Measurements from ENCODE around the gene LAD1. TPM values are rescaled to one million over a fixed set of nuclear protein-coding genes. Genes with fewer than 3 reads are reported as not detected.

The LAD1 gene
- total RNA-seq, 1 donor: not detected

DNA sequence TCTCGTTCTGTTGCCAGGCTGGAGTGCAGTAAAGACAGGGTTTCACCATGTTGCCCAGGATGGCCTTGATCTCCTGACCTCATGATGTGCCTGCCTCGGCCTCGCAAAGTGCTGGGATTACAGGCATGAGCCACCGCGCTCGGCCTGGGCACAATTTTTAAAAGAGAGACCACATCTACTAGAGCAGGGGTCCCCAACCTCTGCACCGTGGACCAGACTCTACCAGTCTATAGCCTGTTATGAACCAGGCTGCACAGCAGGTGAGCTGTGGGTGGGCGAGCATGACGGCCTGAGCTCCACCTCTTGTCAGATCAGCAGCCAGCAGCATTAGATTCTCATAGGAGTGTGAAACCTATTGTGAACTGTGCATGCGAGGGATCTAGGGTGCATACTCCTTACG, 42.4 kb downstream of the LAD1 start:
- Histone ChIP-seq H3K4me1 (ENCODE audit: insufficient read depth, low read length) (no peaks in the 10 kb centered on the region), H3K27me3 (ENCODE audit: insufficient read depth, low read length) (no peaks in the 10 kb centered on the region), H3K4me3 (ENCODE audit: low read length) (no peak overlapping the region), H3K9me3 (ENCODE audit: low read depth, low read length) (no peaks in the 10 kb centered on the region)

DNA sequence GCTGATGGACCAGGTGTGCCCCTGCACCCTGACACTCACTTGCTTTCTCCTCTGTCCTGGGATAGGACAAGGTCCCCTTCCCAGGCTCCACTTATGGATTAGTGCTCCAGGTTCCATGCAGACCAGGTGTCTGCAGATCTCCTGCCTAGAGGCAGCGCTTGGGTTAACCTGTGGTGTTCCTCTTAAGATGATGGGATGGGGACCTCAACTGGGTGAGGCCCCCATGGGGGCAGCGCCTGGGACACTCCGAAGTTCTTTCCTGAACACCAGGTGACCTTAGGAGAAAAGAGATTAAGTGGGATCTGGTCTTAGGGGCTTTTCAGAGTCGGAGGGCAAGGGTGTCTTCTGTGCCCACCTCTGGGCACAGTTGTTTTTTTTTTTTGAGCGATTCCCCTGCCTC, 42.9 kb downstream of the LAD1 start:
- no peaks in the 10 kb centered on the region for H3K4me1 ChIP-seq (ENCODE audit: insufficient read depth, low read length)
- H3K9me3 ChIP-seq (ENCODE audit: low read depth, low read length): no peaks in the 10 kb centered on the region
- no peaks in the 10 kb centered on the region for H3K27me3 ChIP-seq (ENCODE audit: insufficient read depth, low read length)
- no peak overlapping the region for H3K4me3 ChIP-seq (ENCODE audit: low read length)

DNA sequence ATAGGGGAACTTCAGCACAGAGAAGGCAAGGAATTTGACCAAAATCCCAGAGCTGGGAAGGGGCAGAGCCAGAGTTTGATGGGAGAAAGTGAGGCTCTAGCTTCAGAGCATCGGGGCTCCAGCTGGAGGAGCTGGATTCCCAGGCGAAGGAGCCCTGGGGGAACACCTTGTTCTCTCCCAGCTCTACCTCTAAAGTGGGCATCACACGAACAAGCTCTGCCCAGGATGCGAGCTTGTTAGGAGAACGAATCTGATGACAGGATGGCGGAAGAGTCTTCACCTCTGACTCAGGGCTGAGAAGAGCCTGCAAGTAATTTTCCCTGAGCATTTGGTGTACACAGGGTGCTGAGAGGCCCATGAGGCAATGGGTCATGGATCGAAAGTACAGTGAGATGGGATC, 43.7 kb downstream of the LAD1 start:
- Histone ChIP-seq H3K9me3 (ENCODE audit: low read depth, low read length) (no peaks in the 10 kb centered on the region), H3K27me3 (ENCODE audit: insufficient read depth, low read length) (no peaks in the 10 kb centered on the region), H3K4me1 (ENCODE audit: insufficient read depth, low read length) (no peaks in the 10 kb centered on the region), H3K4me3 (ENCODE audit: low read length) (no peak overlapping the region)

DNA sequence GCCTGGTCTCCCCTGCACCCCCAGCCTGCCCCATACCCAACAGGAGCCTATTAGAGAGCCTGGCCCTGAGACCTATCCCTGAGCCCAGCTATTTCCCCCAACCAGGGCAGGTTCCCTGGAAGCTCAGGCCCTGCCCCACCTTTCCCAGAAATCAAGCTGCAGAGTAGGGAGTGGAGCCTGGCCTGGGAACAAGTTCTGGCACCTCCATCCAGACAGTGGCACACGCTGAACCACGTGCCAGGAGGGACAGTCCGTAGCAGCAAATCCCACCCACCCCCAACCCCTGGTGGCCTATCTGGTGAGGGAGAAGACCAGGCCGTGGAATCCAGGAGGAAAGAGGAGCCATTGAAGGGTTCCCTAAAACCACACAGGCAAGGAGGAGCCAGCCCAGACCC, 44.2 kb downstream of the LAD1 start:
- Histone ChIP-seq H3K9me3 (ENCODE audit: low read depth, low read length) (no peaks in the 10 kb centered on the region), H3K4me1 (ENCODE audit: insufficient read depth, low read length) (no peaks in the 10 kb centered on the region), H3K4me3 (ENCODE audit: low read length) (no peak overlapping the region), H3K27me3 (ENCODE audit: insufficient read depth, low read length) (no peaks in the 10 kb centered on the region)

DNA sequence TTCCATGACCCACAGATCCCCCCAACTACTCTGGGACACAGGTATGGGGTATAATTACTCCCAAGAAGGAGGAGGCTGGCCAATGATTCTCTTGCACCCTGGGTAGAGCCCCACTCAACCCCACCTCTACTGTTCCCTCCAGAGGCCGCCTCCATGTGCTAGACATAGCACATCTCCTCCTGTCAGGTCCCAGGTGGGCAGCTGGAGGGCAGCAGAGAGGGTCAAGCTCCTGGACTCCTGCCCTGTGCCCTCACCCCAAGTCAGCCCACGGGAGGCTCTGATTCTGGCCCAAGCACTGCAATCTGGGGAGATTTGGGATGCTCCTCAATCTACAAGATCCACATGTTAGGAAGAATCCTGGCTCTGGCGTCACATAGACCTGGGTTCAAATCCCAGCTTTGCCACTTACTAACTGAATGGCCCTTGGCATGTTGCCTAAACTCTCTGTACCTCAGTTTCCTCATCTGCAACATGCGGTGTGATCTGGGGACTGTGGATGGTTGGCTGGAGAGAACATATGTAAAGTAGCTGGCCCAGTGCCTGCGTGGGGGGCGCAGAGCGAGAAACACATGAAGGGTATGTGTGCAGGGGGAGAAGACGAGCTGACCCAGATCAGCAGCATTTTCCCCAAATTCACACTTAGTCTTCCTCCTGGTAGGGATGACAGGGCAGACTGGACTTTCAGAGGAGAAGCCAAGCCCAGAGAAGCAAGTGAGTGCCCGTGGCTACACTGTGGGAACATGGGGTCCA, 44.8 kb downstream of the LAD1 start:
- Histone ChIP-seq H3K4me3 (ENCODE audit: low read length) (no peak overlapping the region), H3K4me1 (ENCODE audit: insufficient read depth, low read length) (no peaks in the 10 kb centered on the region), H3K9me3 (ENCODE audit: low read depth, low read length) (no peaks in the 10 kb centered on the region), H3K27me3 (ENCODE audit: insufficient read depth, low read length) (no peaks in the 10 kb centered on the region)

DNA sequence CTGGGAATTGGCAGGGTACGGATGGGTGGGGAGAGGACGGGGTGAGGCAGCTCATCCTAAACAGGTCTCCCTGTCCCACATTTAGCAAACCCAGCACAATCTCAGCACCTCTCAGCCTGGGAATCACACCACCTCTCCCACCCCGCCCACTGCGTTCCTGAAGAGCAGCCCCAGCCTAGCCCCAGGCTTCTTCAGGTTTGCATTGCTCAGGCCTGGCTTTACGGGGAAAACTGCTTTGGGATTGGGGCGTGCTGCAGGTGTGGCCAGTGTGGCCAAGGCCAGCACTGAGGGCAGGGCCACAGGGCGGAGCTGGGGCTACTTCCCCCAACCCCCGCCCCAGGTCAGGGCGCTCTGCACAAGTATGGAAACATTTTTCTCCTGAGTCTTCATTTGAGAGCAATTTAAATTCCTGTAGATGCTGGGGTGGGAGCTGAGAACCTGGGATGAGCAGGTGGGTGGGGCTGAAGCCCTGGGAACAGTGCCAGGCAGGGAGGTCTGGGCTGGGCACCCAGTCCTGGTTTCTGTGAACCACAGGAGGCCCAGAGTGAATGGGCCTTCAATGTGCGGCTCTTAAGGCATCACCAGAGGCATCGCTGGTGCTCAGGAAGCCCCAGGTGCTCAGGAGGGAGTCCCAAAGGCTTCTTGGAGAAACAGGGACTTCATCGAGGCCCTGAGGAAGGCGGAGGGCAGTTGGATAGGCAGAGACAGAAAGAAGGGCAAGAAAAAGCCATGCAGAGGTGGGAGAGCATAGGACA, 45.8 kb downstream of the LAD1 start:
- H3K9me3 ChIP-seq (ENCODE audit: low read depth, low read length): no peaks in the 10 kb centered on the region
- no peak overlapping the region for H3K4me3 ChIP-seq (ENCODE audit: low read length)
- no peaks in the 10 kb centered on the region for H3K27me3 ChIP-seq (ENCODE audit: insufficient read depth, low read length)
- no peaks in the 10 kb centered on the region for H3K4me1 ChIP-seq (ENCODE audit: insufficient read depth, low read length)

DNA sequence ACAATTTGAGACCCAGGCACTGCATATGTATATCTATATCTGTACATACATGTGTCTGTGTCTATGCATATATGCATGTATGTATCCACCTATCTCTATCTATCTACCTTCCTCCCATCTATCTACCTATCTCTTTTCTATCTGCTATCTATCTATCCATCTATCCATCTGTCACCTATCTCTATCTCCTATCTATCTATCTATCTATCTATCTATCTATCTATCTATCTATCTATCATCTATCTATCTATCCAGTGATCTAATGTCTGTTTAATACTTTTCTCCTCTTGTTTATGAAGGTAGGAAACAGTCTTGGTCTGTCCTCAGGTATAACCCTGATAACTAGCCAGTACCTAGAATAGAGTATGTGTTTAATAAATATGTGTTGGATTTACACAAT, 47.5 kb downstream of the LAD1 start:
- Histone ChIP-seq H3K9me3 (ENCODE audit: low read depth, low read length) (no peaks in the 10 kb centered on the region), H3K27me3 (ENCODE audit: insufficient read depth, low read length) (no peaks in the 10 kb centered on the region), H3K4me3 (ENCODE audit: low read length) (no peak overlapping the region), H3K4me1 (ENCODE audit: insufficient read depth, low read length) (no peaks in the 10 kb centered on the region)

DNA sequence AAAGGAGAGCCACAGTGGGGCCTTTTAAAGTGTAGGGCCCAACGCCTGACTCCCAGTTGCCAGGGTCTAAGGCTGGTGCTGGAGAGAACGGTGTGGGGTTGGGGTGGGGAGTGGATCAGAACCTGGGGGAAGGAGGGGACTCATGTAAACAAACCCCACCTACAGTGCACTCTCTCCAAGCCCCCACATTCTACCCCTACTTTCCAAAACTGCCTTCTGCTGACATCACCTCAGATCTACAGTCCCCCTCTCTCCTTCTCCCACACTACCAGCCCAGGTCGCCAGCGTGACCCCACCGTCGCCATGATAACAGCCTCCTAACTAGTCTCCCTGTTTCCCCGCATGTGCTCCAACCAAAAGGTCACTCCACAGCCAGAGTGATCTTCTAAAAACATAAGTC, 48.2 kb downstream of the LAD1 start:
- Histone ChIP-seq H3K4me1 (ENCODE audit: insufficient read depth, low read length) (no peaks in the 10 kb centered on the region), H3K9me3 (ENCODE audit: low read depth, low read length) (no peaks in the 10 kb centered on the region), H3K4me3 (ENCODE audit: low read length) (no peak overlapping the region)

DNA sequence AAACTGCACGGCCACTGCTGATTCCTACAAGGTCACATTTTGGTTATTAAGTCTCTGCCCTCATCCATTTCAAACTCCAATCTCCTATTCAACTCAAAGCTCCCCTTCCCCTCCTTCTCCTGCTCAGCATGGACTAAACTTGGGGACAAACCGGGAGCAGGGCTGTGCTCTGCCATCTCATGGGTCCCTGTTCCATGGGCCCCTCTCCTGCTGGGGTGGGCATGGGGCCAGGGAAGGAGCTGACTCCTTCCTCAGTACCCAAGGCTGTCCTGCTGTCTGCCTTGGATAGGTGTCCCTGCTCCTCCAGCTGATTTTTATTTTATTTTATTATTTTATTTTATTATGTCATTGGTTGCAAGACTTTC, 48.8 kb downstream of the LAD1 start:
- no peaks in the 10 kb centered on the region for H3K27me3 ChIP-seq (ENCODE audit: insufficient read depth, low read length)
- H3K4me3 ChIP-seq (ENCODE audit: low read length): no peak overlapping the region
- H3K4me1 ChIP-seq (ENCODE audit: insufficient read depth, low read length): no peaks in the 10 kb centered on the region
- H3K9me3 ChIP-seq (ENCODE audit: low read depth, low read length): no peaks in the 10 kb centered on the region

More for the DNA sequence above, 48.2 kb downstream of the LAD1 start:
- no peaks in the 10 kb centered on the region for H3K27me3 ChIP-seq (ENCODE audit: insufficient read depth, low read length)

DNA sequence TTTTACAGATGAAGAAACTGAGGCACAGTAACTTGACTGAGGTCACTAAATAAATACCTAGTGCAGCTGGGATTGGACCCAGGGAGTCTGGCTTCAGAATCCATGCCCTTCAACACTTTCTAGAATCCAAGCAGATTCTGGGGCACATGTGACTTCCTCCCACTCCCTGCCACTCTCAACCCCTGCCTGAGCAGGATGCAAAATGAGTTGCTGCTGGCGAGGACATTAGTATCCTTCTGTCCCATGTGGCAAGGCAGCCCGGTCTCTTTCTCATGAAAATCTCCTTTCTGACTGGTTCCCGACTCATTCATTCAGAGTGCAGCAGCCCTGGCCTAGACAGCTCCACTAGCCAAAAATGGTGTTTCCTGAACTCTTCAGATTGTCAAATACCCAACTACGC, 50.0 kb downstream of the LAD1 start:
- Histone ChIP-seq H3K27me3 (ENCODE audit: insufficient read depth, low read length) (no peaks in the 10 kb centered on the region), H3K4me3 (ENCODE audit: low read length) (no peak overlapping the region), H3K4me1 (ENCODE audit: insufficient read depth, low read length) (no peaks in the 10 kb centered on the region), H3K9me3 (ENCODE audit: low read depth, low read length) (no peaks in the 10 kb centered on the region)

DNA sequence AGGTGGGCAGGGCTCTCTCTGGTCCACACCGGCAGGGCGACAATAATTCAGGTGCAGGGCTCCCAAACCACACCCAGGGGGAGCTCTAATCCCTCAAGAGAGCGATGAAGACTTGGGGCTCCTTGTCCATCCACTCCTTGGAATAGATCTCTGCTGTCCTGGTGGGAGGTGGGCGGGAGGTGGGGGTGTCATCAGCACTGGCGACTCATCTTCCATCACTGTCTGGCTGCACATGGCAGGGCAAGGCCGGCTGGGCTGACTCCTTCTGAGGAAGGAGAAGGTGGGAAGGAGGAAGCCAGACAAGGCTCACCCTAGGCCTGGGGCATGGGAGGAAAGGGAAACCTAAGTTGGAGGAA, 50.9 kb downstream of the LAD1 start:
- Histone ChIP-seq H3K4me3 (ENCODE audit: low read length) (no peak overlapping the region), H3K27me3 (ENCODE audit: insufficient read depth, low read length) (peaks cover under 1% of the 10 kb centered on the region), H3K9me3 (ENCODE audit: low read depth, low read length) (no peaks in the 10 kb centered on the region), H3K4me1 (ENCODE audit: insufficient read depth, low read length) (no peaks in the 10 kb centered on the region)

DNA sequence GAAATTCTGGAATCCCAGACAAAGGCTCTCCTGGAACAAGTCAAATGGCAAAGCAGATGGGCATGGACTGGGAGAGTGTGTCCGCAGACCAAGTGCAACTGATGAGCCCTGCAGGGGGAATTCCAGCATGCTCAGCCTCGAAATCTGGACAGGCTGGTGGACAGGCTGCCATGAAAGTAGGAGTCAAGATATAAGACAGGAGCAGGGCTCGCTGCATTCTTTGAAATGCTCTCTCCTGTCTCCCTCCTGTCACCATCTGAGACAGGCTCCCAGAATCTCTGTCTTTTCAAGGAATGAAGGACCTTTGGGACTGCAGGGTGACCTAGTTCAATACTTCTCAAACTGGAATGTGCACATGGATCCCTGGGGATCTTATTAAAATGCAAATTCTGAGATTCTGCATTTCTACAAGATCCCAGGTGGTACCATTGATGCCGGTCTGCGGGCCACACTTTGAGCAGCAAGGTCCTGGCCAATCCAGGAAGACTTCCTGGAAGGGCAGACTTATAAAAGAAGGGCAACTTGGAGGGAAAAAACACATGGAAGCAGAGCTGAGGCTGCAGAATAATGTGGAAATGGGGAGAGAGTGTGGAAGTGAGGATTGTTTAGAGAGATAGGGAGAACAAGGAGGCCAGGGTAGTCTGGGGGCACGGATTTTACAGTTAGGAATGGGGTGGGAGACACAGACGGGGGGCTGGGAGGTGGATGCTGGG, 51.5 kb downstream of the LAD1 start:
- H3K9me3 ChIP-seq (ENCODE audit: low read depth, low read length): no peaks in the 10 kb centered on the region
- H3K4me3 ChIP-seq (ENCODE audit: low read length): no peak overlapping the region
- H3K4me1 ChIP-seq (ENCODE audit: insufficient read depth, low read length): no peaks in the 10 kb centered on the region
- H3K27me3 ChIP-seq (ENCODE audit: insufficient read depth, low read length): peaks cover 3% of the 10 kb centered on the region

DNA sequence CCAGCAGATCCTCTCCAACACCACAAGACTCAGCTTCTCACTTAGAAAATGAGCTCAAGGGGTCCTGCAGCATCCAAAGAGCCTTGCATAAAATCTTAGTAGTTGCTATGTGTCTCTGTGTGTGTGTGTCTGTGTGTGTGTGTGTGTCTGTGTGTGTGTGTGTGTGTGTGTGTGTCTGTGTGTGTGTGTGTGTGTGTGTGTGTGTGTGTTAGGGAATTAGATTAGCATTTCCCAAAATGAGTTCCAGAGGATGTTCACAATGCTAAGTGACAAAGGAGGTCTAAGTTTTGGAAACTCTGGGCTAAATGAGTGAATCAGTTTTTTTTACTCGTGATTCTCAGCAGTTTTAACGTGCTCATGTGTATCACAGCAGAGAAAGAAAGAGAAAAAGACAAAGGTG, 52.1 kb downstream of the LAD1 start:
- Histone ChIP-seq H3K27me3 (ENCODE audit: insufficient read depth, low read length) (peaks cover 3% of the 10 kb centered on the region), H3K4me1 (ENCODE audit: insufficient read depth, low read length) (no peaks in the 10 kb centered on the region), H3K4me3 (ENCODE audit: low read length) (no peak overlapping the region), H3K9me3 (ENCODE audit: low read depth, low read length) (no peaks in the 10 kb centered on the region)

DNA sequence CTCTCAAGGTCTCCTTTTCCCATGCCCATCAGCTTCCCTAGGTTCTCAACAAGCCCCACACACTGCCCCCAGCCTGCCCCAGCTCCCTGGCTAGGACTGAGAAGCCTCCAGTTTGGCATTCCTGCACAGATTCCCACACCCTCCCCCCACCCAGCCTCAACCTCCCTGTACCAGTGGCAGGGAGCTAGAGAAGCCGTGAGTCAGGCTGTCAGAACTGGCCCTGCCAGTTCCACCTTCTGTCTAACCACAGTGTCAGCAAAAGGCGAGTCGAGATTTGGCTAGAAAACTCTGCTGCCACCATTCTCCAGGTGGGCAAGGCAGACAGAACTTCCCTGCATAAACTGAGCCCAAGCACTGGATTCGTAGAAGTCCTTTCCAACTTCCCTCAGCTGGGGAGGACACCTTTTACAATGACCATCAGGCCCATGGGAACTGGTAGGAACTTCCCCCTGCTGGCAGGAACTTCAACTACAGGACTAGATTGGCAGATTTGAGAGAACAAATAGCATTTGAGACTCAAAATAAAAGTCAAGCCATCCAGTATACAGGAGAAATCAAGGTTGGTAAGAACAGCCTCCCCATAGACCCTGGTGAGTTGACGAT, 52.7 kb downstream of the LAD1 start:
- Histone ChIP-seq H3K9me3 (ENCODE audit: low read depth, low read length) (no peaks in the 10 kb centered on the region), H3K27me3 (ENCODE audit: insufficient read depth, low read length) (peaks cover 3% of the 10 kb centered on the region), H3K4me1 (ENCODE audit: insufficient read depth, low read length) (no peaks in the 10 kb centered on the region), H3K4me3 (ENCODE audit: low read length) (no peak overlapping the region)

DNA sequence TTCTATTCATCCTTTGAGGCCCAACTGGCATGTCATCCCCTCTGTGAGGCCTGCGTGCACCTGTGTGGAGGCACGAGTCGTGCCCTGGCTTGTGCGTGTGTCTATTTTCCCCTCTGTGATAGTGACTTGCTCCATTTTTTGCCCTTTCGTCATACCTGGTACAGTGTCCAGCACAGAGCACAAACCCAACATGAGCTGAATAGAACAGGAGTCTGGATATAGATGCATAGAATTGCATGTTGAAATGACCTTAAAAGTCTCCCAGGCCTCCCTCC, 54.1 kb downstream of the LAD1 start:
- Histone ChIP-seq H3K4me1 (ENCODE audit: insufficient read depth, low read length) (no peaks in the 10 kb centered on the region), H3K27me3 (ENCODE audit: insufficient read depth, low read length) (peaks cover 6% of the 10 kb centered on the region), H3K4me3 (ENCODE audit: low read length) (no peak overlapping the region), H3K9me3 (ENCODE audit: low read depth, low read length) (no peaks in the 10 kb centered on the region)

Measured in mononuclear cell (primary cell).